NCI-H345 treated with DMSO at 0.1 percent for 48 hours (cell line): ENCODE results near the gene CABP4.
A peak's percentile ranks its signal among the peaks of the same experiment; 100 is the strongest.

Experiments used
- DNase-seq: peaks from one replicate; lab custom pipeline; 2025; ENCODE audit not compliant: unreplicated experiment; lab: John Stamatoyannopoulos, UW

CABP4 gene

DNA sequence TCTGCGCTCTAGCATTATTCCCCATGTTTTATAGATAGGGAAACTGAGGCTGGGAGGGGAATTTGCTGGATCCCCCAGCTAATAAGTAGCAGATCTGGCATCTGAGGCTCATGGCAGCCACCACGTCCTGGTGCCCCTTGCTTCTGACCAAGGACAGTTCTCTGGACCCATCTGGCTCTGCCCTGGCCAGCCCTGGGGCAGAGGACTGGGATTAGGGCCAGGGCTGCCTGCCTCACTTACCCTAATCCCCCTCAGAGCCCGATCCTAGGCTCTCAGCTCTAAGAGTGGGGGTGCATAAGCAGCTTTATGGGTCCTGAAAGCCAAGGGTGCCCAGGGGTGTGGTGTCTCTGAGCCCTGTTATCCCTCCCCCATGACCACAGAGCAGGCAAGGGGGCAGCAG is at the start of gene CABP4:
TSS of gene CABP4 (plus strand) at position 301 of the 400 bp plus-strand sequence. CDS start at position 371, 70 bp downstream.
- no peak for DNase-seq

DNA sequence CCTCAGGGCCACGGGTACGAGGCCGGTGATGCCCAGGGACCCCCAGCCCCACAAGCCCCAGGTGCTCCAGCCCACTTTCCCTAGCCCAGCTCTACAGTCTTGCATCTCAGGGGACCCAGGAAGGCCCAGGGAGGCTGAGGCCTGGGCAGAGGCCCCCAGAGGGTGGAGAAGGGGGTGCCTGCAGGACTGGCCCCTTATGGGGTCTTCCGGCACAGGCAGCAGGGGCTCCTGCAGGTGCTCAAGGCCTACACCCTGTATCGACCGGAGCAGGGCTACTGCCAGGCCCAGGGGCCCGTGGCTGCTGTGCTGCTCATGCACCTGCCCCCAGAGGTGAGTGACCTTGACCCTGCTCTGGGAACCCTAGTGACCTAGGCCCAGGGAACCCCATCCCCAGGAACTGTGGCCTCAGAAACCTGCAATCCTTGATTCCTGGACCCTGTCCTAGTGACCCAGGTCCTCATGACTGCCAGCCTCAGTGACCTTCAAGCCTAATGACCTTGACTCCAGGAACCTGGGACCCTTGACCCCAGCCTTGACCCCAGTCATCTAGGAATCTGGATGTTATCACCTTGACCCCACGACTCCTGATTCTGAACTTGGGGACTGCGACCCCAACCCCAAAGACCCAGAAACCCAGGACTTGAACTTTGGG is 49.3 kb upstream of the CABP4 start:
- no peak for DNase-seq

DNA sequence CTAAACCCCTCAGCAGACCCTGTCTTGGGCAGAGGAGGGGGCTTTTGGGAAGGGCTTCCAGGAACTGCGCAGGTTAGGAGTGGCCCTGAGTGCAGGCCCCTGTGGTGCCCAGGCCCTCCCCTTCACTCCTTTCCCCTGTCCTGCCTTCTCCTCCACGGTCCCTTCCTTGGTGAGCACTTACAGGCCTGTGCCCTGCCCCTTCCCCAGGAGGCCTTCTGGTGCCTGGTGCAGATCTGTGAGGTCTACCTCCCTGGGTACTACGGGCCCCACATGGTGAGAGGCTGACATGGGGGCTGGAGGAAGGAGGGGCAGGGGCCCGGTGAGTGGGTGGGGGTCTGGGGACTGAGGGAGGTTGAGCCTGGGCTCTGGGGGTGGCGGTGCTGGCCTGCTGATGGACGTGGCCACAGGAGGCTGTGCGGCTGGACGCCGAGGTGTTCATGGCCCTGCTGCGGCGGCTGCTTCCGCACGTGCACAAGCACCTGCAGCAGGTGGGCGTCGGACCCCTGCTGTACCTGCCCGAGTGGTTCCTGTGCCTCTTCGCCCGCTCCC is 48.7 kb upstream of the CABP4 start:
- no peak for DNase-seq

DNA sequence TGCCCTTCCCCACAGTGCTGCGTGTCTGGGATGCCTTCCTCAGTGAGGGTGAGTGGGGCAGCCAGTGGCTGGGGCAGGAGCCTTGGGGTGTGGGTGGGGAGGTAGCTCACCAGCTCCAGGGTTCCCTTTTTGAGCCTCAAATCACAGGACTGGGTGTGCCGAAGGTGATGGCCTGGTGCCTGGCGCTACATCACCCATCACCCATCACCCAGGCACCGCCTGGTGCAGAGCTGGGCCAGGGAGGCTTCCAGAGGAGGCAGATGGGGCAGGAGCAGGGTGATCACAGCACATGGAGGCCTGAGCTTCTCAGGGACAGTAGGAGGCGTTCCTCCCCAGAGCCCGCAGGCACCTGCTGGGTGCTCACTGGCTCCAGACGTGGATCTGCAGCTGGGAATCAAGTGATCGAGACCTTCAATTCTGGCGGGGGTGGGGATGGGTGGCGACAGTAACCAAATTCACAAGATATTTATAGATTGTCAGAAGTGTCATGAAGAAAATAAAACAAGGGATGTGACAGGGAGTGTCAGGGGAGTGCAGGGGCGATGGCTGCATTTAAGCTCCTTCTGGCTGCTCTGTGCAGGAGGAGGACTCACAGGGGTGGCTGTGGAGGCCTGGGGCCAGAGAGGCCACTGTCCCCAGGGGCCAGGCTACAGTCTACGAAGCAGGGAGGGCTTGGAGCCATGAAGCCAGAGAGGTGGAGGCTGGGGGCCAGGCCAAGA is 48.0 kb upstream of the CABP4 start:
- no peak for DNase-seq

GRCh38 chr11:67407688-67408163 is 47.4 kb upstream of the CABP4 start:
- DNase-seq = no peak

DNA sequence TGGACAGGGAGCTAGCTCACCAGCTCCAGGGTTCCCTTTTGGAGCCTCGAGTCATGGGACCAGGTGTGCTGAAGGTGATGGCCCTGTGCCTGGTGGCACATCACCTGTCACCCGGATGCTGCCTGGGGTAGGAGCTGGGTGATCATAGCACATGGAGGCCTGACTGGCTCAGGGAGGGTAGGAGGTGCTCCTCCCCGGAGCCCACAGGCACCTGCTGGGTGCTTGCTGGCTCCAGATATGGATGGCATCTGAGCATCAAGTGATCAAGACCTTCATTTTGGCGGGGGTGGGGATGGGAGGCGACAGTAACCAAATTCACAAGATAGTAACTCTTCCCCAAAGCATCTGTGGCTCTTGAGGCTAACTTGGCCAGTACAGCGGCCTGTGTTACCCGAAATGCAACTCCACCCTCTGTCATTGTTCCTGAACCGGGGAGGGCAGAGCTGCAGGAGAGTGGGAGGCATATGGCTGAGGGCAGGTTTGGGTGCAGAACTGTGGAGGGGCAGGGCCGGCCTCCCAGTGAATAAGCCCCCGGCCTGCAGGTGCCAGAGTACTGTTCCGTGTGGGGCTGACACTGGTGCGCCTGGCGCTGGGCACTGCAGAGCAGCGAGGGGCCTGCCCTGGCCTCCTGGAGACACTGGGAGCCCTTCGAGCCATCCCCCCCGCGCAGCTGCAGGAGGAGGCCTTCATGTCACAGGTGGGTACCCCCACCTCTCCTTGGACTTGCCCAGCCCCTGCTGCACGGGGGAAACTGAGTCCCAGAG is 46.5 kb upstream of the CABP4 start:
- DNase-seq = no peak

DNA sequence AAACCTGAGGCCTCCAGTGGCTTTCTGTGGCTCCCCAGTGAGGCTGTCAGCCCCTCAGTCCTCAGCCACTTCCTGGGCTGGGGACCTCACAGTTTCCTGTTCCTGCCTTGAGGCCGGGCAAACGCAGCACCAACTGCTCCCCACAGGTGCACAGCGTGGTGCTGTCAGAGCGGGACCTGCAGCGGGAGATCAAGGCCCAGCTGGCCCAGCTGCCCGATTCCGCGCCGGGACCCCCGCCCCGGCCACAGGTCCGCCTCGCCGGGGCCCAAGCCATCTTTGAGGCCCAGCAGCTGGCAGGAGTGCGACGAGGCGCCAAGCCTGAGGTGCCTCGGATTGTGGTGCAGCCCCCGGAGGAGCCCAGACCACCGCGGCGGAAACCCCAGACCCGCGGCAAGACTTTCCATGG is 45.9 kb upstream of the CABP4 start:
- no peak for DNase-seq

DNA sequence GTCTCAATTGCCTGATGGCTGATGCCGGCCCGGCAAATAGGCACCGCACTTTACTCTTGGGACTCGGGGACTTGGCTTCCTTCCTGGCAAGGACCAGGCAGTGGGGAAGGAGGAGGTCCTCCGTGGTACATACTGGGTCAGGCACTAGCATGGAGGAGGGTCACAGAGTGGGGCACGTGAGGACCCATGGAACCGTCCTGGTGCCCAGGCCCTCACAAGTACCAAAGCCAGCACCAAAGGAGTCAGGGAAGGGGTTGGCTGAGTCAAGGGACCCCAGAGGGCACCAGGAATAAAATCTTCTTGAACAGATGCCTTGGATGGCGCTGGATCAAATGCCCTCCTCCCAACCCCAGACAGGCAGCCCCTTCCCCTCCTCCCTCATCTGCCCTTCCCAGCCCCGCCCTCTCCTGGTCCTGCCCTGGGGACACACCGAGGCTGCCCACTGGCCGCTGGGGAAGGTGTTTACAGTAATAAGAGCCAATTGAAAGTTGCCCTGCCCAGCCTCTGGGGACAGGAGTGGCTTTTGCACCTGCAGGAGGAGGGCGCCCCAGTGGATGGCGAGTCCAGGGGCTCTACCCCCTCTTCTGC is 45.3 kb upstream of the CABP4 start:
- DNase-seq = no peak

- no peak for DNase-seq
These were observed 44.8 kb upstream of the CABP4 start for GRCh38 chr11:67410369-67410831.

- DNase-seq = no peak
These were observed 44.0 kb upstream of the CABP4 start for GRCh38 chr11:67410984-67411784.

DNA sequence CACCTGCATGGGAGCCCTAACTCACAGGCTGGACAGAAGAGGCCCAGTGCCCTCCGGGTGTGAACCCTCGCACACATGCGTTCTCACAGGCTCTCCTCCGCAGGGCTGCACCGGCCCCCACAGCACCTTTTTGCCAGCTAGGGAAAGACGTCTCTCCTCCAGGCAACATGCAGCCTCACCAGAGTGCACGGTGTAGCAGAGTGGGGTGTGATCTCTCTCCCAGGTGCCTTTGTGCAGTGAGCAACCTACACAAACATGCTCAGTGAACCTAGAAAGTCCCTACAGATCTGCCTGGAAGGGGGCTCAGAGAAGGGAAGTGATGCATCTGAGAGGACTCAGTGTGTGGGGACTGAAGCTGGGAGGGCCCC is 43.4 kb upstream of the CABP4 start:
- DNase-seq = no peak

- no peak for DNase-seq
These were observed 42.5 kb upstream of the CABP4 start for GRCh38 chr11:67412495-67413179.

GRCh38 chr11:67413266-67413849 is 41.8 kb upstream of the CABP4 start:
- no peak for DNase-seq

GRCh38 chr11:67415501-67416304 is 39.5 kb upstream of the CABP4 start, which contains the start of gene CARNS1:
Gene CARNS1 (plus strand): TSS chr11:67415678. CDS start chr11:67416200, 522 bp downstream.
- no peak for DNase-seq

DNA sequence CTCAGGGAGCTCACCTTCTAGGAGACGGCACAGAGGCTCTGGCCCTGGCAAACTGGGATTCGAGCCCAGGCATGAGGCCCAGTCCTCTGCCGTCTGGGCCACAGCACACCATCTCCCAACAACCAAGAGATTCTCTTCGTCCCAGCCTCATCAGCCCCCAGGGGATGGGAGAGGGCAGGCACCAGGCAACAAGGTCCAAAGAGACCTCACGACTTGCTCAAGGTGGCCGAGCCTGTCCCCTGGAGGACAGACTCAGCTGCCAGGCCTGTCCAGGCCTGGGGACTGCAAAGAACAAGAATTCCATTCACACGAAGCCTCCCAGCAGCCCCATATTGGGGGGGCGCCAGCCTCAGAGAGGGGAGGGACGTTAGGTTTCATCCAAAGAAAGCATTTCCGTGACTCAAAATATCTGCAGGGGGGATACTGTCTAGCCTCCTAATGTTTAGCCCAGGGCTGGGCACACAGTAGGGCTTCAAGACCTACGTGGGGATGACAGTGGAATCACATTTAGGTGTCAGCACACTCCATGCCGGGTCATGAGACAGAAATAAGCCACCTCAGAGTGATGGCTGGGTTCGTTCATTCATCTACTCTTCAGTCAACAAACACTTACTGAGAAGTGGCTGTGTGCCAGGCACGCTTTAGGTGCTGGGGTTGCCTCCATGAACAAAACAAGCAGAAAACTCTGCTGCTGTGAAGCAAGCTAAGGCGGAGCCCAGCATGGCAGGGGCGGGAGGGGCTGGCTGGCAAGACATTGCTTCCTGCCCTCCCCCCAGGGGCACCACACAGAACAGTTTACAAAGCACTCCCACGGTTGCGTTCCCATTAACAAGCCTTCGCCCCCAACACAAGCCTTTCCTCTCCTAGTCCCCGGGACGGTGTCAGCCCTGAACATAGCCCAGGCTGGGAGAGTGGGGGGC is 38.5 kb upstream of the CABP4 start:
- DNase-seq = peak; percentile 71

DNA sequence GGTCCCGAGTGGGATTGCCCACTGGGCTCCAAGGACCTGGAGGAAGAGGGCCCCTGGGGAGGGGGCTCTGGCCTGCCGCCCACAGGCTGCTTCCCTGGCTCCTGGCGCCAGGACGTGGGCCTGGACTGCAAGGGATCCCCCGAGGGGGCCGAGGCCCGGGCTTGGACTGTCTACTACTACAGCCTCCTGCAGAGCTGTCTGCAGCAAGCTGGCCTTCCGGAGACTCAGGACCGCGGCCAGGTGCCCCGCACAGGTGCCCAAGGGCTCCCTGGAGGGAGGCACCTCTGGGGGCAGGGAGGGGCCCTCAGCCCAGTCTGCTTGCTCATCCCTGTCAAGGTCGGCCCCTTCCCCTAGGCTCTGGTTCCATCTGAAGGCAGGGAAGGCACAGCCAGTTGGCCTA is 37.7 kb upstream of the CABP4 start:
- no peak for DNase-seq
